Endodermal cell (in vitro differentiated cells): ENCODE results near the gene PPP4C. TPM values are rescaled to one million over a fixed set of nuclear protein-coding genes. Genes with fewer than 3 reads are reported as not detected.

Experiments used
- DNase-seq: peaks from one replicate; pipeline ENCODE4 v3.0.0-alpha.2; 2017
- H3K27ac ChIP-seq: 2 replicates; pipeline ENCODE4 v1.5.1; 2013; ENCODE audit warnings: mild to moderate bottlenecking, low read depth, low read length, moderate library complexity
- H3K27me3 ChIP-seq: 2 replicates; pipeline ENCODE4 v1.6.1; 2013; ENCODE audit warnings: mild to moderate bottlenecking, low read length, moderate library complexity; ENCODE audit not compliant: insufficient read depth, control insufficient read depth, poor library complexity, severe bottlenecking
- H3K36me3 ChIP-seq: 2 replicates; pipeline ENCODE4 v1.7.0; 2013; ENCODE audit warnings: mild to moderate bottlenecking, low read length, moderate library complexity; ENCODE audit not compliant: control insufficient read depth, insufficient read depth
- H3K4me1 ChIP-seq: one replicate; pipeline ENCODE4 v1.7.0; 2013; ENCODE audit warnings: low read length; ENCODE audit not compliant: control insufficient read depth, insufficient read depth
- H3K4me3 ChIP-seq: 2 replicates; pipeline ENCODE4 v1.5.1; 2013; ENCODE audit warnings: mild to moderate bottlenecking, low read length, moderate library complexity
- H3K9ac ChIP-seq: 2 replicates; pipeline ENCODE4 v1.6.1; 2013; ENCODE audit warnings: mild to moderate bottlenecking, low read length, moderate library complexity; ENCODE audit not compliant: poor library complexity, severe bottlenecking; ENCODE audit errors: extremely low read depth
- H3K9me3 ChIP-seq: 2 replicates; pipeline ENCODE4 v1.6.1; 2013; ENCODE audit warnings: mild to moderate bottlenecking, low read length, moderate library complexity; ENCODE audit not compliant: control insufficient read depth
- H3K27ac Mint-ChIP-seq: 2 replicates; pipeline ENCODE4 v1.8.0; 2020; ENCODE audit warnings: mixed read lengths
- H3K27me3 Mint-ChIP-seq: 2 replicates; pipeline ENCODE4 v1.8.0; 2021; ENCODE audit warnings: mild to moderate bottlenecking, mixed read lengths; ENCODE audit not compliant: insufficient read depth
- H3K36me3 Mint-ChIP-seq: 2 replicates; pipeline ENCODE4 v1.8.0; 2020; ENCODE audit warnings: low read depth, mixed read lengths
- H3K4me1 Mint-ChIP-seq: 2 replicates; pipeline ENCODE4 v1.8.0; 2020; ENCODE audit warnings: mixed read lengths
- H3K4me3 Mint-ChIP-seq: 2 replicates; pipeline ENCODE4 v1.8.0; 2020; ENCODE audit warnings: mild to moderate bottlenecking, moderate library complexity, mixed read lengths
- H3K9me3 Mint-ChIP-seq: 2 replicates; pipeline ENCODE4 v1.8.0; 2020; ENCODE audit warnings: mild to moderate bottlenecking, mixed read lengths
- WGBS, 2 experiments: methylation state at CpG; one replicate each; pipeline versions ENCODE4 v1.1.5 to v1.1.7; 2013; ENCODE audit warnings: missing lambda C conversion rate in 2 of 2, mixed read lengths in 1 of 2; ENCODE audit not compliant: insufficient coverage in 1 of 2, insufficient read length in 1 of 2; 5-methylcytosine and 5-hydroxymethylcytosine counted together
- total RNA-seq, 2 donors: library from RNA; stranded (reverse); fragmentation: NEBNext Ultra II Directional in 1 of 2; extraction: Animal tissue kit (Norgen Biotek cat#: 25700) in 1 of 2; gene quantifications; 2 replicates in 1 of 2; 3 replicates in 1 of 2; pipeline ENCODE4 v1.2.1, GENCODE V29; 2021
- TF ChIP-seq, protein P1 (sequence below): fragments of 200-600 bp; sonication (generic); conservative IDR thresholded peaks from 2 replicates; pipeline ENCODE4 v1.5.0; 2021; ENCODE audit warnings: antibody characterized with exemption, mild to moderate bottlenecking

PPP4C gene
- total RNA-seq, 2 donors from 2014 or later = 150 to 151 TPM

DNA sequence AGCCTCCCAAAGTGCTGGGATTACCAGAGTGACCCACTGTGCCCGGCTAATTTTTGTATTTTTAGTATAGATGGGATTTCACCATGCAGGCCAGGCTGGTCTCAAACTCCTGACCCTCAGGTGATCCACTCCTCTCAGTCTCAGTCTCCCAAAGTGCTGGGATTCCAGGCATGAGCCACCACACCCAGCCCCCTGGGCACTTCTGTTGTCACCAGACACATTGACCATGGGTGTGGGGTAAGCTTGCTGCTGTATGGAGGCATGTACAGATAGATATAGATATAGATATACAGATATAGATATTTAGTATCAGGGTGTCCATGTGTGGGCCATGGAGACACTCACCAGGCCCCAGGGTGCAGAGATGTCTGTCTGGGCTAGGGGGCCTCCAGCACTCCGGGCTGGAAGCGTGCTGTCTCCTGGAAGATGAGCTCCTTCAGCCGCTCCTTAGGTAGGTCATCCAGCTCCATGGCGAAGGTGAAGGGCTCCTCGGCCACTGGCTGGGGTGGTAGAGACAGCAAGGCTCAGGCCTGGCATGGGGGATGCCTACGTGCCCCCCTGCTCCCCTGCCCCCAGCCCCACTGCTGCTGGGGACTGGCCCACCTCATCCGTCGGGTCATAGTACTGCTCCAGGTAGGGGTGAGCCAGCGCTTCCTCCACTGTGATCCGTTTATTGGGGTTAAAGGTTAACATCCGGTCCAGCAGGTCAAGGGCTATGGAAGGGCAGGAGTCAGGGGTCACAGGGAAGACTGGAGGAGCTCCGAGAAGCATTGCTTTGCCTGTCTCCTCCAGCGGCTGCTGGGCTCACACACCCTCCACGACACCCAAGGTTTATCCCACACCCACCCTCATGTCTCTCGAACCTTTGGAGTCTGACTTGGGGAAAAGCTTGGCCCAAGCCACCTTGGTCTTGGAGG lies 40.8 kb downstream of the PPP4C start:
- no peaks in the 10 kb centered on the region for H3K27me3 ChIP-seq
- Mint-ChIP-seq H3K27ac (no peak overlapping the region), H3K9me3 (no peaks in the 10 kb centered on the region), H3K27me3 (no peaks in the 10 kb centered on the region), H3K4me3 (no peak overlapping the region), H3K4me1 (no peaks in the 10 kb centered on the region), H3K36me3 (peaks cover 29% of the 10 kb centered on the region)
- H3K9me3 ChIP-seq = no peaks in the 10 kb centered on the region
- DNase-seq = no peak
- WGBS, 2 experiments = 94 to 96% methylated on average over 8 to 16 of the region's 16 CpGs
- H3K4me3 ChIP-seq = no peak overlapping the region
- TF ChIP-seq, protein P1, sequence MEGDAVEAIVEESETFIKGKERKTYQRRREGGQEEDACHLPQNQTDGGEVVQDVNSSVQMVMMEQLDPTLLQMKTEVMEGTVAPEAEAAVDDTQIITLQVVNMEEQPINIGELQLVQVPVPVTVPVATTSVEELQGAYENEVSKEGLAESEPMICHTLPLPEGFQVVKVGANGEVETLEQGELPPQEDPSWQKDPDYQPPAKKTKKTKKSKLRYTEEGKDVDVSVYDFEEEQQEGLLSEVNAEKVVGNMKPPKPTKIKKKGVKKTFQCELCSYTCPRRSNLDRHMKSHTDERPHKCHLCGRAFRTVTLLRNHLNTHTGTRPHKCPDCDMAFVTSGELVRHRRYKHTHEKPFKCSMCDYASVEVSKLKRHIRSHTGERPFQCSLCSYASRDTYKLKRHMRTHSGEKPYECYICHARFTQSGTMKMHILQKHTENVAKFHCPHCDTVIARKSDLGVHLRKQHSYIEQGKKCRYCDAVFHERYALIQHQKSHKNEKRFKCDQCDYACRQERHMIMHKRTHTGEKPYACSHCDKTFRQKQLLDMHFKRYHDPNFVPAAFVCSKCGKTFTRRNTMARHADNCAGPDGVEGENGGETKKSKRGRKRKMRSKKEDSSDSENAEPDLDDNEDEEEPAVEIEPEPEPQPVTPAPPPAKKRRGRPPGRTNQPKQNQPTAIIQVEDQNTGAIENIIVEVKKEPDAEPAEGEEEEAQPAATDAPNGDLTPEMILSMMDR = no peak
- H3K4me1 ChIP-seq = no peaks in the 10 kb centered on the region
- H3K36me3 ChIP-seq = peaks cover 5% of the 10 kb centered on the region
- H3K9ac ChIP-seq = no peak overlapping the region
- no peak overlapping the region for H3K27ac ChIP-seq

DNA sequence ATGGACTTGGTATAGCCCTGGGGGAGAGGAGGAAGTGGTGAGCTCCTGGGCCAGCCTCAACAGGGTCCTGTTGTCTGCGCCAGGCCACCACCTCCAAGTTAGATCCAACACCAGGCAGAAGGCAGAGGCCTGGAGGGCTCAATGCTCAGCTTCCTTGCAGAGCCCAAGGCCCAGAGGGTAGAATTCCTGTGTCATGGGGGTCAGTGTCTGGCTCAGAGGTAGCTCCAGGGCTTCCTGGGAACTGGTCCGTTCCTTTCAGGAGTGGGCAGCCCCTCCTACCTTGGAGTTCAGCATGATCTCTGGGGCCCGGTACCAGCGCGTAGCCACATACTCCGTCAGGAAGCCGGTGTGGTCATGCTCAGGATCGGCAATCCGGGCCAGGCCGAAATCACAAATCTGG lies 42.0 kb downstream of the PPP4C start:
- Mint-ChIP-seq H3K4me3 (no peak overlapping the region), H3K27me3 (no peaks in the 10 kb centered on the region), H3K36me3 (peaks cover 29% of the 10 kb centered on the region), H3K27ac (no peak overlapping the region), H3K9me3 (no peaks in the 10 kb centered on the region), H3K4me1 (peaks cover 2% of the 10 kb centered on the region)
- peaks cover 5% of the 10 kb centered on the region for H3K36me3 ChIP-seq
- H3K4me3 ChIP-seq = no peak overlapping the region
- no peaks in the 10 kb centered on the region for H3K4me1 ChIP-seq
- TF ChIP-seq, protein P1 = no peak
- no peaks in the 10 kb centered on the region for H3K27me3 ChIP-seq
- H3K9ac ChIP-seq = no peak overlapping the region
- WGBS, 2 experiments = 97% methylated on average over 9 to 10 of the region's 10 CpGs
- no peaks in the 10 kb centered on the region for H3K9me3 ChIP-seq
- DNase-seq = no peak
- no peak overlapping the region for H3K27ac ChIP-seq

DNA sequence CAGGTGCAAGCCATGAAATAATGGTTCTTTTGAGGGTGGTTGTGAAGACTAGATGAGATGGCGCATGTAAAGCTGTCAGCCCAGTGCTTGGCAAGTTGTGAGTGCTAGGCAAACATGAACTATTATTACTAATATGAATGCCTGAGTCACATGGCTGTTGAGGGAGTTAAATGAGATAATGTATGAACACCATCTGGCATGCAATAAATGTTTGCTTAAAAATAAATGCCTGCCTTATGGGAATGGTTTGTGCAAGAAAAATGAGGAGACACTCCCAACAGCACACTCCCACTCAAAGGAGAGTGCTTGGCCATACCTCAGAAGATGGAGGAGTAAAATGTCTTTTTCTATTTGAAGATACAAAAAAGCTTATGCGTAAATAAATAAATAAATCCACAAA lies 43.6 kb downstream of the PPP4C start:
- Mint-ChIP-seq H3K4me1 (peaks cover 7% of the 10 kb centered on the region), H3K4me3 (no peak overlapping the region), H3K27me3 (no peaks in the 10 kb centered on the region), H3K27ac (no peak overlapping the region), H3K36me3 (peaks cover 26% of the 10 kb centered on the region), H3K9me3 (no peaks in the 10 kb centered on the region)
- peaks cover 5% of the 10 kb centered on the region for H3K36me3 ChIP-seq
- no peak overlapping the region for H3K27ac ChIP-seq
- H3K4me3 ChIP-seq = no peak overlapping the region
- DNase-seq = no peak
- 88 to 100% methylated on average over 2 of the region's 2 CpGs for WGBS, 2 experiments
- H3K9me3 ChIP-seq = no peaks in the 10 kb centered on the region
- H3K27me3 ChIP-seq = no peaks in the 10 kb centered on the region
- no peaks in the 10 kb centered on the region for H3K4me1 ChIP-seq
- H3K9ac ChIP-seq = no peak overlapping the region
- TF ChIP-seq, protein P1 = no peak
